ENCODE measurements around the gene BRAT1.

GRCh38 chr7:2555121-2556052 lies at the start of gene BRAT1:
- TF ChIP-seq CTCF (IDR thresholded peaks at IDR 0.05; ENCODE audit: poor library complexity) (peak; percentile 49), EZH2phosphoT487 (IDR thresholded peaks at IDR 0.05; ENCODE audit: low read depth, severe bottlenecking, unreplicated experiment) (no peak)

Measured in hepatocyte (in vitro differentiated cells).